ENCODE data around the gene ERC2.

DNA sequence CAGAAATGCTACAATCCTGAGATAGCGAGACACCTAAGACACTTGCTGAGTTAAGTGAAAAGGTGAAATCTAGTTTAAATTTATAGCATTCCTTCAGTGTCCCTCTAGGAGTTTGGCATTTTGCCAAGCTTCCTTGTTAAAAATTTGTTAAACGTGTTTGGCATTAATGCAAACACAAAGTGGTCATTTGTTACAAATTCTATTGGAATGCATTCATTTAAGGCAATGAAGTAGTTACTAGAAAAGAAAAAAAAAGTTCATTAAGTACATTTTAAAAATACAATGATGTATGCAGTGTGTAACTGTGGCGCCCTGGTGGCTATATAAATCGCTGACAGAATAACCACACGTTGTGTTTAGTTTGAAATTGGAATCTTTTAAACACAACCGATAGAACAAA, 949.8 kb downstream of the ERC2 start:
- TF ChIP-seq, protein P1, sequence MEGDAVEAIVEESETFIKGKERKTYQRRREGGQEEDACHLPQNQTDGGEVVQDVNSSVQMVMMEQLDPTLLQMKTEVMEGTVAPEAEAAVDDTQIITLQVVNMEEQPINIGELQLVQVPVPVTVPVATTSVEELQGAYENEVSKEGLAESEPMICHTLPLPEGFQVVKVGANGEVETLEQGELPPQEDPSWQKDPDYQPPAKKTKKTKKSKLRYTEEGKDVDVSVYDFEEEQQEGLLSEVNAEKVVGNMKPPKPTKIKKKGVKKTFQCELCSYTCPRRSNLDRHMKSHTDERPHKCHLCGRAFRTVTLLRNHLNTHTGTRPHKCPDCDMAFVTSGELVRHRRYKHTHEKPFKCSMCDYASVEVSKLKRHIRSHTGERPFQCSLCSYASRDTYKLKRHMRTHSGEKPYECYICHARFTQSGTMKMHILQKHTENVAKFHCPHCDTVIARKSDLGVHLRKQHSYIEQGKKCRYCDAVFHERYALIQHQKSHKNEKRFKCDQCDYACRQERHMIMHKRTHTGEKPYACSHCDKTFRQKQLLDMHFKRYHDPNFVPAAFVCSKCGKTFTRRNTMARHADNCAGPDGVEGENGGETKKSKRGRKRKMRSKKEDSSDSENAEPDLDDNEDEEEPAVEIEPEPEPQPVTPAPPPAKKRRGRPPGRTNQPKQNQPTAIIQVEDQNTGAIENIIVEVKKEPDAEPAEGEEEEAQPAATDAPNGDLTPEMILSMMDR (IDR thresholded peaks at IDR 0.05), result no peak
- TF ChIP-seq POLR2A (IDR thresholded peaks at IDR 0.05), result no peak

Data from ovary (tissue), 3 donors.